ENCODE data around the gene ACP1. TPM values are rescaled to one million over a fixed set of nuclear protein-coding genes. Genes with fewer than 3 reads are reported as not detected.

Gene ACP1
- total RNA-seq, 1 donor from 2014 or later, result 113 TPM

- peaks cover 28% of the 10 kb centered on the region for H3K4me1 Mint-ChIP-seq
- H3K27ac Mint-ChIP-seq, result no peak overlapping the region
- peaks cover 24% of the 10 kb centered on the region for H3K36me3 Mint-ChIP-seq
- TF ChIP-seq CTCF (IDR thresholded peaks at IDR 0.05; ENCODE audit: unreplicated experiment), result no peak
- peaks cover 20% of the 10 kb centered on the region for H3K9me3 Mint-ChIP-seq
- H3K27me3 Mint-ChIP-seq (ENCODE audit: low read depth), result no peaks in the 10 kb centered on the region
- DNase-seq (ENCODE audit: low spot score in 2 of 2, unreplicated experiment in 2 of 2), result no peak
- H3K4me3 Mint-ChIP-seq, result no peak overlapping the region
Measured at GRCh38 chr2:260507-261161, 4.1 kb upstream of the ACP1 start.

GRCh38 chr2:262117-262516, 2.6 kb upstream of the ACP1 start:
- Mint-ChIP-seq H3K9me3 (peaks cover 19% of the 10 kb centered on the region), H3K4me3 (peak overlapping the region; percentile 62), H3K36me3 (peaks cover 22% of the 10 kb centered on the region), H3K27ac (peak overlapping the region; percentile 68), H3K4me1 (peaks cover 40% of the 10 kb centered on the region), H3K27me3 (ENCODE audit: low read depth) (no peaks in the 10 kb centered on the region)
- TF ChIP-seq CTCF (IDR thresholded peaks at IDR 0.05; ENCODE audit: unreplicated experiment), result no peak
- no peak for DNase-seq (ENCODE audit: low spot score in 2 of 2, unreplicated experiment in 2 of 2)

- H3K36me3 Mint-ChIP-seq, result peaks cover 15% of the 10 kb centered on the region
- H3K27ac Mint-ChIP-seq, result peak overlapping the region; percentile 76
- TF ChIP-seq CTCF (IDR thresholded peaks at IDR 0.05; ENCODE audit: unreplicated experiment), result no peak
- peak overlapping the region; percentile 92 for H3K4me3 Mint-ChIP-seq
- no peaks in the 10 kb centered on the region for H3K27me3 Mint-ChIP-seq (ENCODE audit: low read depth)
- DNase-seq (ENCODE audit: low spot score in 2 of 2, unreplicated experiment in 2 of 2), result peak in 1 of 2 experiments; percentile 42
- peaks cover 43% of the 10 kb centered on the region for H3K4me1 Mint-ChIP-seq
- peaks cover 8% of the 10 kb centered on the region for H3K9me3 Mint-ChIP-seq
Measured at GRCh38 chr2:263022-263738, 1.6 kb upstream of the ACP1 start.

- Mint-ChIP-seq H3K4me1 (peaks cover 43% of the 10 kb centered on the region), H3K9me3 (peaks cover under 1% of the 10 kb centered on the region)
- peak in 1 of 2 experiments; percentile 65 for DNase-seq (ENCODE audit: low spot score in 2 of 2, unreplicated experiment in 2 of 2)
Measured at GRCh38 chr2:263774-264492, 814 bp upstream of the ACP1 start, which contains the start of gene SH3YL1. Gene SH3YL1, minus strand, starts transcription at chr2:264032. Its CDS starts 48 bp downstream, at chr2:263984.

More at GRCh38 chr2:263774-264492, 814 bp upstream of the ACP1 start, which contains the start of gene SH3YL1:
- Mint-ChIP-seq H3K27ac (peak within 1 kb of the TSS; percentile 97), H3K27me3 (ENCODE audit: low read depth) (no peaks in the 10 kb centered on the region), H3K4me3 (peak within 1 kb of the TSS; percentile 92), H3K36me3 (peaks cover 8% of the 10 kb centered on the region)
- no peak for TF ChIP-seq CTCF (IDR thresholded peaks at IDR 0.05; ENCODE audit: unreplicated experiment)
